Fibroblast of villous mesenchyme (primary cell): ENCODE data around the gene PNLDC1. TPM values are rescaled to one million over a fixed set of nuclear protein-coding genes. Genes with fewer than 3 reads are reported as not detected.
A peak's percentile ranks its signal among the peaks of the same experiment; 100 is the strongest.

Experiments used
- DNase-seq: peaks from one replicate; pipeline ENCODE4 v3.0.0-alpha.2; 2010; ENCODE audit warnings: low read depth
- H3K4me3 ChIP-seq: 2 replicates; pipeline ENCODE4 v1.5.1; 2011; ENCODE audit warnings: low read depth, mild to moderate bottlenecking, low read length
- small RNA-seq: library from RNA; depleted of rRNA; stranded (forward); fragments of <200 nt; gene quantifications from one replicate; pipeline ENCODE3, GENCODE V24; 2012
- total RNA-seq: library from RNA; depleted of rRNA; stranded (reverse); fragments of >200 nt; gene quantifications from 2 replicates; pipeline ENCODE4 v1.2.3, GENCODE V29; 2012
- TF ChIP-seq, protein P1 (sequence below): IDR thresholded peaks from 2 replicates; pipeline ENCODE4 v1.5.1; 2012; ENCODE audit warnings: low read depth, mild to moderate bottlenecking, low read length; ENCODE audit not compliant: insufficient read depth

PNLDC1 gene
- total RNA-seq, 1 donor = not detected

DNA sequence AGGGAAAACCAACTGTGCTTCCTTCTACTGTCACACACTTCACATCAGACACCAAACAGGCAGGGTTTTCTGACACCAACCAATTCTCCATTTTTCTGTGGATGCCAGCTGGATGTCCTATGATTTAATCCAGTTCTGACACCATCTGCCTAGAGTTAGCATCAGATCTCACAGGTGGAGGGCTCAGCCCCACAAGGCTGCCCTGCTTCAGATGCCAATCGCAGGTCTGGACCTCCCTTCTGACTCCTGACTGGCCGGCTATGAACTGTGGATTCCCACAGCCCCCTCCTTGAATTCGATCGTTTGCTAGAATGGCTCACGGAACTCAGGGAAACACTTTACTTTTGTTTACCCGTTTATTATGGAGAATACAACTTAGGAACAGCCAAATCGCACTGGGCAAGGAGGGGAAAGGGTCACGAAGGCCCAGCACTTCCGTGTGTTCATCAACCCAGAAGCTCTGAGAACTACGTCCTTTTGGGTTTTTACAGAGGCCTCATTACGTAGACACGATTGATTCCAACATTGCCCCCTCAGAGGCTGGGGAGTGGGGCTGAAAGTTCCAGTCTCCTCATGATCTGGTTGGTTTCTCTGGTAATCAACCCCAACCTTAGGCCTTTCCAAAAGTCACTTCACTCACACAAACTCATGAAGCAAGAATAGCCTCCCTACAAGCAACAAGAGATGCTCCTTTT, 65.3 kb downstream of the PNLDC1 start:
- no peak overlapping the region for H3K4me3 ChIP-seq
- TF ChIP-seq, protein P1, sequence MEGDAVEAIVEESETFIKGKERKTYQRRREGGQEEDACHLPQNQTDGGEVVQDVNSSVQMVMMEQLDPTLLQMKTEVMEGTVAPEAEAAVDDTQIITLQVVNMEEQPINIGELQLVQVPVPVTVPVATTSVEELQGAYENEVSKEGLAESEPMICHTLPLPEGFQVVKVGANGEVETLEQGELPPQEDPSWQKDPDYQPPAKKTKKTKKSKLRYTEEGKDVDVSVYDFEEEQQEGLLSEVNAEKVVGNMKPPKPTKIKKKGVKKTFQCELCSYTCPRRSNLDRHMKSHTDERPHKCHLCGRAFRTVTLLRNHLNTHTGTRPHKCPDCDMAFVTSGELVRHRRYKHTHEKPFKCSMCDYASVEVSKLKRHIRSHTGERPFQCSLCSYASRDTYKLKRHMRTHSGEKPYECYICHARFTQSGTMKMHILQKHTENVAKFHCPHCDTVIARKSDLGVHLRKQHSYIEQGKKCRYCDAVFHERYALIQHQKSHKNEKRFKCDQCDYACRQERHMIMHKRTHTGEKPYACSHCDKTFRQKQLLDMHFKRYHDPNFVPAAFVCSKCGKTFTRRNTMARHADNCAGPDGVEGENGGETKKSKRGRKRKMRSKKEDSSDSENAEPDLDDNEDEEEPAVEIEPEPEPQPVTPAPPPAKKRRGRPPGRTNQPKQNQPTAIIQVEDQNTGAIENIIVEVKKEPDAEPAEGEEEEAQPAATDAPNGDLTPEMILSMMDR = no peak
- no peak for DNase-seq

DNA sequence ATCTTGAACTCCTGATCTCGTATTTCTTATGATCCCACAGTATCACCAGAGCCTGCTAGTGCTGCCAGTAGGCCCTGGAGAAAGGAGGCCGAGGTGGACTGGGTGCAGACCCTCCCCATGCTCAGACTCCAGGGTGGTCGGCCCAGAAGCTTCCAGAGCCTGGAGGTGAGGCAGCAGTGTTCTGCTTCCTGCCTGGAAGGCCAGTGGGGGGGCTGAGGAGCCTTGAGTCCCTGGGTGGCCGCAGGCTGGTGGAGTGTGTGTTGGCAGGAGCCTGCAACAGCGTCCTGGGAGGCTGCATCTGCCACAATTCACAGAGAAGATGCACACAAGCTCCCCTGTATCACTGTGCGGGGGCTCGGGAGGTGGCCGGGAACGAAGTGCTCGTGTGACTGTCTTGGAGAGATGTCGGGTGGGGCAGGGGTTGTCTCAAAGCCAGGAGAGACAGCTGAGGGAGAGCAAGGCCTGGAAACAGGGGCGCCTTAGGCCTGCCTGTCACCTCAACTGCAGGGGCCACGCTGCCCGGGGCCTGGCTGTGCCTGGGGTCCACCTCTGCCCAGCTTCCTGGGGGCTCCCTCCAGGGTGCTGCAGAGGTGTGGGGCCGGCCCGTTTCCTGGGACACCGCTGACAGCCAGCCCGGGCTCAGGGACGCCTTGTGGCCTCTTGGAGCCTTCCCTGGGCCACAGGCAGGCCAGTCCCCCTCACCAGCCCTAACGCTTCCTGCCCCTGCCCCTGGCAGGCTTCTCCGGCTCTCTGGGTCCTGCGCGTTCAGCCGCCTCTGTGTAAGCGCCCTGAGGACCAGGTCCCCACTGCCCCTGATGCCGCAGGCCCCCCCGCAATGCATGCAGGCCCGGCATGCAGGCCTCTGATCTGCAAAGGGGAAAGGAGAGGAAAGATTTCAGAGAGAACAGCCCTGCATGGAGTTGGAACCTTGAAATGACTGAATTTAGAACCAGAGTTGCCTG, 66.5 kb downstream of the PNLDC1 start:
- H3K4me3 ChIP-seq = no peak overlapping the region
- DNase-seq = no peak
- TF ChIP-seq, protein P1 = no peak

Small RNA genes within 50 kb of the gene (small RNA-seq; reads per million reads assigned to genes)
- 650 reads per million, percentile 99 among the genes with 10 or more reads in this experiment for gene SNORA20
- not detected for gene SNORA29

Other genes starting within 250 kb of the PNLDC1 start
- 200 and 775 TPM in 2 replicates for gene SOD2, start 107.0 kb upstream of the PNLDC1 start, total RNA-seq
- gene WTAP, start 72.8 kb upstream of the PNLDC1 start, total RNA-seq = 89.5 and 159 TPM in 2 replicates
- 115 and 119 TPM in 2 replicates for gene ACAT2, start 38.2 kb upstream of the PNLDC1 start, total RNA-seq
- 219 and 285 TPM in 2 replicates for gene TCP1, start 10.7 kb upstream of the PNLDC1 start, total RNA-seq
- gene MRPL18, start 9.8 kb upstream of the PNLDC1 start, total RNA-seq = 97.3 and 107 TPM in 2 replicates
- gene MAS1, start 90.7 kb downstream of the PNLDC1 start, total RNA-seq = not detected in 2 replicates
- gene IGF2R, start 168.8 kb downstream of the PNLDC1 start, total RNA-seq = 130 and 132 TPM in 2 replicates